ENCODE results near the gene OMP.

The OMP gene

GRCh38 chr11:77119531-77119936 lies 16.9 kb downstream of the OMP start:
- Mint-ChIP-seq H3K4me3 (no peak overlapping the region), H3K4me1 (peaks cover 7% of the 10 kb centered on the region), H3K27ac (no peak overlapping the region), H3K36me3 (no peaks in the 10 kb centered on the region), H3K9me3 (no peaks in the 10 kb centered on the region)
- ATAC-seq (no peak), DNase-seq (ENCODE audit: low spot score in 2 of 2) (no peak)

GRCh38 chr11:77120571-77120970 lies 17.9 kb downstream of the OMP start:
- no peak for ATAC-seq
- DNase-seq (ENCODE audit: low spot score in 2 of 2) = no peak
- no peaks in the 10 kb centered on the region for H3K36me3 Mint-ChIP-seq
- H3K4me3 Mint-ChIP-seq = no peak overlapping the region
- H3K9me3 Mint-ChIP-seq = no peaks in the 10 kb centered on the region
- no peak overlapping the region for H3K27ac Mint-ChIP-seq
- peaks cover 7% of the 10 kb centered on the region for H3K4me1 Mint-ChIP-seq

- DNase-seq (ENCODE audit: low spot score in 2 of 2) = no peak
- Mint-ChIP-seq H3K36me3 (no peaks in the 10 kb centered on the region), H3K4me3 (no peak overlapping the region), H3K9me3 (no peaks in the 10 kb centered on the region), H3K27ac (no peak overlapping the region), H3K4me1 (peaks cover 9% of the 10 kb centered on the region)
- no peak for ATAC-seq
These were observed 18.5 kb downstream of the OMP start for GRCh38 chr11:77121096-77121640.

DNA sequence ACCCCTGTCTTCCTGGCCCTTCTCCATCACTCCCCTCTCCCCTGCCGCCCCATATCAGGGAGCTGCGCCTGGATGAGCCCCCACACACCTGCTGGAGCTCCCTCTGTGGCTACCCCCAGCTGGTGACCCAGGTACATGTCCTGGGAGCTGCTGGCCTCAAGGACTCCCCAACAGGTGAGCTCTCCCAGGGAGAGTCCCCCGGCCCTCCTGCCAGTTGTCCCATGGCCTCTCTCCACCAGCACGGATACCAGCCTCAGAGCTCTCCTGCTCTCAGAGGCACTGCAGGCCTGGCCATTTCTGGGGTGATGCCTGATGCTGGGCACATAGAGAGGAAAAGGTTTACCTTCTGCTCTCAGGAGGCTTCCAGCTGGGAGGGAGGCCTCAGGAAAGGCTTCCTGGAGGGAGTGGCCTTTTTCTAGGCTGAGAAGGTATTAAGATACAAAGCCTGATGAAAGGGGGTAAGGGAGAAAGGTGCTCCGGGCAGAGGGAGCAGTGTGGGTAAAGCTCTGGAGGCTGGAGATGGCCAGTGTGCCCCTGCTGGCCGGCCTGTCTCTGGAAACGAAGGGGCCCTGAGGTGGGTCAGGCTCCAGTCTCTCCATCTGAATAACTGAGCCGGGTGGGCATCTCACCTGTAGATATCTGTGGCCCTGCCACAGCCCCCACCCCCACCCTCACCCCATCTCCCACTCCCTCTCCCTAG lies 19.4 kb downstream of the OMP start:
- Mint-ChIP-seq H3K4me1 (peaks cover 16% of the 10 kb centered on the region), H3K4me3 (no peak overlapping the region), H3K36me3 (no peaks in the 10 kb centered on the region), H3K9me3 (no peaks in the 10 kb centered on the region), H3K27ac (no peak overlapping the region)
- ATAC-seq (no peak), DNase-seq (ENCODE audit: low spot score in 2 of 2) (no peak)

- no peaks in the 10 kb centered on the region for H3K9me3 Mint-ChIP-seq
- H3K36me3 Mint-ChIP-seq = no peaks in the 10 kb centered on the region
- H3K4me3 Mint-ChIP-seq = no peak overlapping the region
- H3K4me1 Mint-ChIP-seq = peaks cover 21% of the 10 kb centered on the region
- ATAC-seq = no peak
- no peak overlapping the region for H3K27ac Mint-ChIP-seq
- no peak for DNase-seq (ENCODE audit: low spot score in 2 of 2)
These were observed 20.1 kb downstream of the OMP start for GRCh38 chr11:77122576-77123212.

DNA sequence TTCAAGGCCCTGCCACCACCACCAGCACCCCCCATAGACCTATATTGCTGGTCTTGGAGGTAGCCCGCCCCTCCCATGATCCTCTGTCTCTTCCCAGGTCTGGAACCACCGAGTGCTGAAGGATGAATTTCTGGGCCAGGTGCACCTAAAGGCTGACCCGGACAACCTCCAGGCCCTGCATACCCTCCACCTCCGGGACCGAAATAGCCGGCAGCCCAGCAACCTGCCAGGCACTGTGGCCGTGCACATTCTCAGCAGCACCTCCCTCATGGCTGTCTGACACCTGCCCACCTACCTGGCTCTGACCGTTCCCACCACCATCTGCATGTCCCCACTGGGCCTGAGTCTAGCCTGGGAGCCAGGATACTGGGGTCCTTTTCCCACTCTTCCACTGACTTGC lies 21.0 kb downstream of the OMP start:
- DNase-seq (ENCODE audit: low spot score in 2 of 2) (no peak), ATAC-seq (no peak)
- H3K4me3 Mint-ChIP-seq = no peak overlapping the region
- peaks cover 28% of the 10 kb centered on the region for H3K4me1 Mint-ChIP-seq
- H3K36me3 Mint-ChIP-seq = no peaks in the 10 kb centered on the region
- no peaks in the 10 kb centered on the region for H3K9me3 Mint-ChIP-seq
- peak overlapping the region; percentile 40 for H3K27ac Mint-ChIP-seq

DNA sequence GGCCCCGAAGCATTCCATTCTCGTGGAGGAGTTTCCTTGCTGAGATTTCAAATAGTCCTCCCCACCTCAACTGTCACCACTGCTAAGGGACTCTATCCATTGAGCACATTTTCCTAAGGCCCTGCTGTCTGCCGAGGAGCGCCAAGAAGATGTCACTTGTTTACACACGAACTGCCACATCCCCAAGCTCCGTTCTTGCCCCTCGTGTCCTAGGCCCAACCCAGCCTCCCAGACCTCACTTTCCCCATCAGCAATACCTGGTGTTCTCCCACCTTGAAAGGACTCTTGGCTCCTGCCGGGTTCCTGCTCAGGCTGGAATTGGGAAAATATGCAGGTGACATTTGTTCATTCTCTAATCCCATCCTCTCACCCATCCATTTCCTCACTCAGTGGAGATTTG lies 21.4 kb downstream of the OMP start:
- no peaks in the 10 kb centered on the region for H3K9me3 Mint-ChIP-seq
- H3K4me3 Mint-ChIP-seq = no peak overlapping the region
- no peak for ATAC-seq
- no peaks in the 10 kb centered on the region for H3K36me3 Mint-ChIP-seq
- peaks cover 28% of the 10 kb centered on the region for H3K4me1 Mint-ChIP-seq
- H3K27ac Mint-ChIP-seq = peak overlapping the region; percentile 40
- no peak for DNase-seq (ENCODE audit: low spot score in 2 of 2)

DNA sequence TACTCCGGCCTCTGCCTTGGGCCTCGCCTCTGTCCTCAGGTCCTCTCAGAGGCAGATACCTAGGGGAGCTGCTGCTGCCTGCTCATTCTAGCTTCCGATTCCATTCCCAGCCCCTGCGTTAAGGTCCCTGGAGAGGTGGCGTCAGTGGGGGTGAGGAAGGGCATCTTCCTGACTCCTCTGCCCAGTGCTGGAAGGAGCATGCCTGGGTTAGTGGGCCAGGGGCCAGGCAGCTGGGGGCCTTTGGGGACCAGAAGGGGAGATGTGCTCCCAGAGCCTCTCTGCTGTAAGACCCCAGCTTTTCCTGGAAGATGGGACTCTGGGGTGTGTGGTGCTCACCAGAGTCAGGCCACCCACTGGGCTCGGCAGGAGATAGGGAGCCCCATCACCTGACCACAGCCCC lies 21.8 kb downstream of the OMP start:
- Mint-ChIP-seq H3K9me3 (no peaks in the 10 kb centered on the region), H3K36me3 (no peaks in the 10 kb centered on the region), H3K4me1 (peaks cover 28% of the 10 kb centered on the region), H3K27ac (no peak overlapping the region), H3K4me3 (no peak overlapping the region)
- no peak for DNase-seq (ENCODE audit: low spot score in 2 of 2)
- ATAC-seq = no peak

- Mint-ChIP-seq H3K36me3 (no peaks in the 10 kb centered on the region), H3K4me1 (peaks cover 28% of the 10 kb centered on the region), H3K4me3 (no peak overlapping the region), H3K27ac (no peak overlapping the region), H3K9me3 (no peaks in the 10 kb centered on the region)
- DNase-seq (ENCODE audit: low spot score in 2 of 2) = no peak
- no peak for ATAC-seq
These were observed 22.6 kb downstream of the OMP start for GRCh38 chr11:77125191-77125590.

GRCh38 chr11:77125695-77126094 lies 23.1 kb downstream of the OMP start:
- H3K36me3 Mint-ChIP-seq = no peaks in the 10 kb centered on the region
- H3K4me3 Mint-ChIP-seq = peak overlapping the region; percentile 64
- H3K27ac Mint-ChIP-seq = no peak overlapping the region
- H3K9me3 Mint-ChIP-seq = no peaks in the 10 kb centered on the region
- no peak for DNase-seq (ENCODE audit: low spot score in 2 of 2)
- no peak for ATAC-seq
- peaks cover 26% of the 10 kb centered on the region for H3K4me1 Mint-ChIP-seq

- H3K9me3 Mint-ChIP-seq = no peaks in the 10 kb centered on the region
- H3K36me3 Mint-ChIP-seq = no peaks in the 10 kb centered on the region
- ATAC-seq (no peak), DNase-seq (ENCODE audit: low spot score in 2 of 2) (no peak)
- H3K4me1 Mint-ChIP-seq = peaks cover 21% of the 10 kb centered on the region
- peak overlapping the region; percentile 67 for H3K27ac Mint-ChIP-seq
- peak overlapping the region; percentile 64 for H3K4me3 Mint-ChIP-seq
These were observed 23.6 kb downstream of the OMP start for GRCh38 chr11:77126156-77126775.

DNA sequence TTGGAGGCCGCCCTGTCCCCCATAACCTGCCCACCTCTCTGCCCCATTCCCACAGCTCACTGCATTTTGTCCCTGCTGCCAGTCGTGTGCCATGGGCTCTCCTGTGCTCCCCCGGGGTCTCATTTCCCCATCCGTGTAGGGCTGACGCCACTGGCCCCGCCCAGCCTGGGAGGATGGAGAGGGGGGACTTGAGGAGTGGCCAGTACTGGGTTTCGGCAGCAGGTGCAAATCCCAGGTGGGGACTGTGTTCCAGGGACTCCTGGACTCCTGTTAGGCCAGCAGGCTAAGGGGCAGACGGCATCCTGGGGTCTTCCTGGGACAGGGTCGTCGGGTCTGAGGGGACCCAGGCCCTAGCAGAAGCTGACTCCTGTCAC lies 24.2 kb downstream of the OMP start:
- Mint-ChIP-seq H3K4me3 (peak overlapping the region; percentile 64), H3K27ac (peak overlapping the region; percentile 67), H3K36me3 (no peaks in the 10 kb centered on the region), H3K9me3 (no peaks in the 10 kb centered on the region), H3K4me1 (peaks cover 21% of the 10 kb centered on the region)
- no peak for DNase-seq (ENCODE audit: low spot score in 2 of 2)
- ATAC-seq = peak; percentile 2

- peak; percentile 67 to 82 for DNase-seq (ENCODE audit: low spot score in 2 of 2)
- peak; percentile 71 for ATAC-seq
- peaks cover 21% of the 10 kb centered on the region for H3K4me1 Mint-ChIP-seq
- no peaks in the 10 kb centered on the region for H3K36me3 Mint-ChIP-seq
- H3K27ac Mint-ChIP-seq = no peak overlapping the region
- no peaks in the 10 kb centered on the region for H3K9me3 Mint-ChIP-seq
- peak overlapping the region; percentile 64 for H3K4me3 Mint-ChIP-seq
These were observed 24.7 kb downstream of the OMP start for GRCh38 chr11:77127235-77127911.

- H3K4me3 Mint-ChIP-seq = peak within 1 kb of the TSS; percentile 64
- H3K4me1 Mint-ChIP-seq = peaks cover 21% of the 10 kb centered on the region
- ATAC-seq (no peak), DNase-seq (ENCODE audit: low spot score in 2 of 2) (no peak)
- no peaks in the 10 kb centered on the region for H3K9me3 Mint-ChIP-seq
- H3K27ac Mint-ChIP-seq = no peak within 1 kb of the TSS
- no peaks in the 10 kb centered on the region for H3K36me3 Mint-ChIP-seq
These were observed 25.5 kb downstream of the OMP start, which contains the start of gene MYO7A for GRCh38 chr11:77127920-77128691. Gene MYO7A (plus strand): TSS chr11:77128246. CDS start chr11:77130635, 2,389 bp downstream.

All from stimulated activated effector memory CD8-positive, alpha-beta T cell treated with anti-CD3 and anti-CD28 coated beads, Interleukin-12 subunit alpha, Interleukin-12 subunit beta, amount 100 ng/mL, for 72 hours (primary cell).